Right lung (tissue), 5 donors: ENCODE data around the gene DOK4. TPM values are rescaled to one million over a fixed set of nuclear protein-coding genes. Genes with fewer than 3 reads are reported as not detected.
"Not testable (repeated sequence)": the region's sequence is repeated elsewhere in the genome, so short reads cannot be mapped to it uniquely, and the experiment has no call there.

Experiments
- DNase-seq, 2 donors: peaks; one replicate each; pipeline ENCODE4 v3.0.0-alpha.2; 2013
- polyA plus RNA-seq, 5 donors: library from polyadenylated mRNA; unstranded; fragments of 120-200 nt; gene quantifications; one replicate each; pipeline versions ENCODE4 v1.2.1 to v1.2.3, GENCODE V29; 2013; ENCODE audit warnings: inconsistent platforms in 1 of 5, low replicate concordance in 1 of 5; ENCODE audit not compliant: insufficient read length in 5 of 5, insufficient read depth in 1 of 5

Gene DOK4
- polyA plus RNA-seq, 5 donors = 26.4 to 36.5 (median 30.7) TPM

DNA sequence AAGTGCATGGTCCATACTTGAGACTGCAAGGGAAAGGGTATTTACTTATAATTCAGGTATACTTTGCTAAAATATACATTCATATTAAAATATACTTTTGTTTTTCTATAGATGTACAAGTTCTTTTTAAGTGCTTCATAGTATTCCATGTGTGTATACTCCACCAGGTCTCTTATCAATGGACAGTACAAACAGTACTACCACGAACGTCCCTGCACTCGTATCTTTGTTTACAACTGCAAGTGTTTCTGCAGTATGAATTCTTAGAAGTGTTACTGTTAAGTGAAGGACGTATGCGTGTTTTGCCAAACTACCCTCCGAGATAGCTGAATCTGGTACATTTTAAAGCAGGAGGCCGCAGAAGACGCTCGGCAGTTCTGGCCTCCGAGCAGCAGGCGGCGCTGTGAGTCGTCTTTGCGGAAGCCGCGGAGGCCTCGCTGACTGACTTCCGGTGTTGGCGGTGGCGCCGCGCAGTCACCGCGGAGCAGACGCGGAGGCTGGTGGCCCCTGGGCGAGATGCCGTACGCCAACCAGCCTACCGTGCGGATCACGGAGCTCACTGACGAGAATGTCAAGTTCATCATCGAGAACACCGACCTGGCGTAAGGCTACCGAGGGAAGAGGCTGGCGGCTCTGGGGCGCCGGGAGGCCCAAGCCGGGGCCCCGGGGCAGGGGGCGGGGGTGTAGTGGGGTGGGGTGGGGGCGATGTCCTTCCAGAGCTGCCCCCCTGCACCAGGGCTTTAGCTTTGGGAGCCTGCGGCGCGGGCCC, 23.9 kb downstream of the DOK4 start, which contains the start of gene POLR2C:
TSS of gene POLR2C (plus strand) at position 471 of the 769 bp plus-strand sequence. CDS start at position 517, 46 bp downstream.
- peak; percentile 78 to 85 for DNase-seq

DNA sequence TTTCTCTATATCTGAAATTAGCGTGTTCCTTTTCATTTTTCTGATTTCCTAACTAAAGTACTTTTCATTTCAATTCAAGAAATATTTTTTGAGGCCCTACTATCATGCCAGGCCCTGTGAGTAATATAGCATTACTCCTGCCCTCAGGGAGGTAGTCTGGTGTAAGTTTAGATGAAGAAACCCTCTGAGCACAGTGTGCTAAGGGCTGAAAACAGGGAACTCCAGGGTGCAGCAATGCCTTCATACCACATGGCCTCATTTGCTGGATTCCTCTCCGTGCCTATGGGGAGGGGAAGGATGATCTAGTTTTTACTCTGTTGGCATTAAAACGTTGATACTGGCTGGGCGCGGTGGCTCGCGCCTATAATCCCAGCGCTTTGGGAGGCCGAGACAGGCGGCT, 34.3 kb downstream of the DOK4 start:
- no peak for DNase-seq

- DNase-seq = peak; percentile 92 to 93
Observed at GRCh38 chr16:57447186-57447962, 38.9 kb downstream of the DOK4 start, which contains the start of the genes CIAPIN1 and COQ9. TSS of gene CIAPIN1 (minus strand) at chr16:57447385. CDS start at chr16:57440928, 6,457 bp downstream. TSS of gene COQ9 (plus strand) at chr16:57447479. CDS start at chr16:57447506, 27 bp downstream.

GRCh38 chr16:57446531-57447185, 39.6 kb downstream of the DOK4 start:
- DNase-seq = peak in 1 of 2 donors; percentile 5

GRCh38 chr16:57445510-57445909, 40.8 kb downstream of the DOK4 start:
- no peak for DNase-seq

DNA sequence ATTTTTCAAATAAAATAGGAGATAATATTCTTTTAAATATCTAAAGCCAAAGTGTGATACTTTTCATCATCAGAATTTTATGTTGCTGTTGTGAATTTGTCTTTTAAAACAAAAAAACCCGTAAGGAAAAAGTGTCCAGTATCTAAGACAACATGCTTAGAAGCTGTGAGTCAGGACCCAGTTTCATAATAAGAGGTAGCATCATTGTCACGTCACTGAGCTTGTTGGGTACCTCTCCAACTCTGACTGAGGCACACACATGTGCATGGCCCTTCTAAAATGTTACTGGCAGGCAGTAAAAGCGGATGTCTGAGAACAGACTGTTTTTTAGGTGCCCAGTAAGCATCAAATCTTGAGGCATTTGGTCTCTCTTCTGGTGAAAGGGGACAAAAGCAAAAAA, 41.6 kb downstream of the DOK4 start:
- no peak for DNase-seq

DNA sequence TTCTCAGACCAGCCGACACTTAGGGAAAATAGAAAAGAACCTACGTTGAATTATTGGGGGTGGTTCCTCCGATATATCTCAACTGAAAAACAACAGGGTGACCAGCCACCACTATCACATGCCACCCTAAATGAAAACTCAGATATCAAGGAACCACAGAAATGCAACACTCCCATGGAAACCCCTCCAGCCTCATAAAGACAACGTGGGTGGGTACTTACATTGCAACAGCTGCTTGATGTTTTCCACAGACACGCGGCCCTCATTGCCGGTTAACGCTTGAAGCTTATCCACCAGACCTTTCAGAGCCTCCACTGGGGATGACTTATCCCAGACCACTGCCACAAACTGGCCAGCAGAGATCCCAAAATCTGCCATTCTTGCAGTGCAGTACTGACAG, 45.7 kb downstream of the DOK4 start:
- DNase-seq = not testable (repeated sequence)

- DNase-seq = not testable (repeated sequence)
Observed at GRCh38 chr16:57439947-57440346, 46.3 kb downstream of the DOK4 start.

DNA sequence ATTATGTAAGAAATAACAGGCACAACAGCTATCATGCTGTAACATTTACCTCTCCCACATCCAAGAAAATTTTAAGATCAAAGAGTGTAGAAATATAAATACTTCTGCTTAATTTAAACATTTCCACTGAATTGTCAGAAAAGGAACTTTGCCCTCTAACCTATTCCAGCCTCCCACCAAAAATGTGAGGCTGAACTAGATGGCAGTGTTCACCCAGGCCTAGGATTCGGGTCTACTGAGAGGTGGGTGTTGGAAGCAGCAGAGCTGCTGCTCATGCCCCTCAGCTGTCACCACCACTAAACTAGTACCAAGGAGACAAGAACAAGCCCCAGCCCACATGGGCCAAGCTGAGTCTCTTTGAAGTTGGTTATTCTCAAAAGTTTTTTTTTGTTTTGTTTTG, 50.5 kb downstream of the DOK4 start:
- DNase-seq = no peak

GRCh38 chr16:57434003-57434402, 52.3 kb downstream of the DOK4 start:
- DNase-seq = no peak

DNA sequence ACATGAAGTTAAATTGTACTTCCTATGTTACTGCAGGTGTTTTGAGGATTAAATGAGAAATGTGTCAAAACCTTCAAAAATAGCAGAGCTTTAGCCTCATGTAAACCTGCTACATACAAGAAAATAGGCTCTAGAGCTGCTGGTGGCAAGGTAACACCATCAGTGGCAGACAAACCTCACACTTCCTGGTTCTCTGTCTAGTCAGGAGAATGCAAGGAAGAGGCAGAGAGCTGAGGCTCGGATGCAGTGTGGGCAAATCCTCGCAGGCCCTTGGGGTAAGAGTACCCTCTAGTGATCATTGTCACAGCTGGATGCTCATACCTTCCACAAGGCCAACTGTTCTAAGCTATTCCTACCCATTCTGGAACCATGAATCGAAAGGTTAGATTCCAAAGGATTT, 53.3 kb downstream of the DOK4 start:
- no peak for DNase-seq

- no peak for DNase-seq
Observed at GRCh38 chr16:57432505-57432904, 53.8 kb downstream of the DOK4 start.

DNA sequence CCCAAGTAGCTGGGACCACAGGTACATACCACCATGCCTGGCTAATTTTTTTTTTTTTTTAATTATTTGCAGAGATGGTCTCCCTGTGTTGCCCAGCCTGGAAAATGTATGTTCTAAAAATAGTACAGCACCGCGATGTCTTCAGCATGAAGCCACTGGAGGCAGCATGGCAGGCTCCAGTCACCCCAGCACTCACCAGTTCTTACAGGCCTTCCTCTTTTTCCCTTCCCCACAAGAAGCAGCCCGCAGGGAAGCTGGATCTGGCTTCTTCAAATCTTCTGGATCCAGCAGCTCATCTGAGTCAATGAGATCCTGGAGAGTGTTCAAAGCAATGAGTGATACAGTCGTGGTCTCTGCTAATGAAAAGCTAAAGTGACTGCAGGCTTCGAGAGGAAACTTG, 55.3 kb downstream of the DOK4 start:
- DNase-seq = no peak

DNA sequence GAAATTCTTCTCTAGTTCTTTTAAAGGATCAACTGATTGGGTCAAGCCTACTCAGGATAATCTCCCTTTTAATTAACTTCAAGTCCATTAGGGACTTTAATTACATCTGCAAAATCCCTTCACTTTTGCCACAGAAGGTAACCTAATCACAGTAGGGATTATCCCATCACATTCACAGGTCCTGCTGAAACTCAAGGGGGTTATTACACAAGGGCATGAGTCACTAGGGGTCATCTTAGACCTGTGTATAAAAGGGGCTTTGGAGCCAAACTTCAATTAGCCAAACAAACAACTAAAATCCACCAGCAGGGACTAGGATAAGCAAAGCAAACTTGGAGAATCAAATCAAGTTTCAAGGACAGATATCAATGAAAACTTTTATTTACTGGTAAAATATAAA, 58.5 kb downstream of the DOK4 start:
- no peak for DNase-seq

DNA sequence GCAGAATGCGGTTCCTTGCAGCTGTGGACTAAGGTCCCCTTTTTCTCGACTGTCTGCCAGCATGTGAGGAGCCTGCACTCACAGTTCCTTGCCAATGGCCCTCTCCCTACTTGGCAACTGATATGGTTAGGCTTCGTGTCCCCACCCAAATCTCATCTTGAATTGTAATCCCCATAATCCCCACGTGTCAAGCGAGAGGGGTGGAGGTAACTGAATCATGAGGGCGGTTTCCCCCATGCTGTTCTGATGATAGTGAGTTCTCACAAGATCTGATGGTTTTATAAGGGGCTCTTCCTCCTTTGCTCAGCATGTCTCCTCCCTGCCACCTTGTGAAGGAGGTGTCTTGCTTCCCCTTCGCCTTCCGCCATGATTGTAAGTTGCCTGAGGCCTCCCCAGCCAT, 59.0 kb downstream of the DOK4 start:
- DNase-seq = no peak

GRCh38 chr16:57426356-57426755, 59.9 kb downstream of the DOK4 start:
- DNase-seq = no peak

DNA sequence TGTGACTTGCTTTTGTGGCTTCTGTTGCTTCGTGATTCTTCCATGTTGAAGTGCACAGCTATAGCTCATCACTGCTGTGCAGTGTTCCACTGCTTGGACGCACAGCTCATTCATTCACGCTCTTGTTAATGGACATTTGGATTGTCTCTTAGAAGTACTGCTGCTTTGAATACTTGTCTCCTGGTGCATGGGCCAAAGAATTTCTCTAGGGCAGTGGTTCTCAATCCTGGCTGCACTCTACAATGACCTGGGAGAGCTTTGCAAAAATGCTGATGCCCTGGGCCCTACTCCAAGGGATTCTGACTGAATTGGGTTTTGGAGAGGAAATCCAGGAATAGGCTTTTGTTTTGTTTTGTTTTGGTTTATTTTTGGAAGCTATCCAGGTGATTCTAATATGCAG, 61.7 kb downstream of the DOK4 start:
- DNase-seq = no peak

DNA sequence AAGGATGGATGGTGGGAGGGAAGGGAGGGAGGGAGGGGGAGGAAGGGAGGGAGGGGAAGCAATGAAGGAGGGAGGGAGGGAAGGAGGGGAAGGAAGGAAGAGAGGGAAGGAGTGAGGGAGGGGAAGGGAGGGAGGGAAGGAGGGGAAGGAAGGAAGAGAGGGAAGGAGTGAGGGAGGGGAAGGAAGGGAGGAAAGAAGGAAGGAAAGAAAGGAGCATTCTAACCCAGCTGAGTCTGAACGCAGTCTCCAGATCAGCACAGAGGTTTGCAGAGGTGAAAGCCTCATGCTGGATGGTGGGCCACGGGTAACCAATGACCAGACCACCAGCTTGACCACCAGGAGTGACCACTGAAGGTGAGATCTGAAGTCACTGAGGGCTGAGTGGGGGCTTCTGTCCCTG, 63.1 kb downstream of the DOK4 start:
- no peak for DNase-seq

DNA sequence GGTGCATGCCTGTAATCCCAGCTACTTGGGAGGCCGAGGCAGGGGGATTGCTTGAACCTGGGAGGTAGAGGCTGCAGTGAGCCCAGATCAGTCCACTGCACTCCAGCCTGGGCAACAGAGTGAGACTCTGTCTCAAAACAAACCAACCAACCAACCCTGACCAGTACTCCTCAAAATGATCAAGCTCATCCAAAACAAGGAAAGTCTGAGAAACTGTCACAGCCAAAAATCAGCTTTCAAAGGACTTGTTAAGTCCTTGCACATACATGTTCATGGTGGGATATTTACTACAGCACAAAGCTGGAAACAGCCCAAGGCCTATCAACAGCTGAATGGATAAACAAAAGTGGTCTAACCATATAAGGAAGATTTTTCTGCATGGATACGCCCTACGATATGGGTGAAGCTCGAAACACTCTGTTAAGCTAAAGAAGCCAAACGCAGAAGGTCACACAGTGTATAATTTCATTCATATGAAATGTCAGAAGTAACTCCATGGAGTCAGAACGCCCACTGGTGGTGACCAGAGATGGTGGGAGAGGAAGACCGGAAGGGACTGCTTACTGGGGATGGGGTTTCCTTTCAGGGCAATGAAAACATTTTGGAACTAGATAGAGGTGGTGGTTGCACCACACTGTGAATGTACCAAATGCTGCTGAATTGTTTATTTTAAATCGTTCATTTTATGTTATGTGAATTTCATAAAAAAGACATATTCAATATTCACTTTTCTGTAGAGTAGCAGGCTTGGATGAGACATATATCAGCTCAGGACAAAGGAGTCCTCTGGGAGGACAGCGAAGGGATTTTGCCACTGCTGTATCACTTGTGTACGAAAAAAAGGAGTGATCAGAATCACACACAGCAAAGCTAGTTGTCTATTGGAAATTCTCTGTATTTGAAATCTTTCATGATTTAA, 64.0 kb downstream of the DOK4 start:
- peak; percentile 59 to 68 for DNase-seq
